IMR-90 (cell line): ENCODE measurements around the gene IGLL5. TPM values are rescaled to one million over a fixed set of nuclear protein-coding genes. Genes with fewer than 3 reads are reported as not detected.

ENCODE experiments used
- ATAC-seq: fragments of 200-7000 bp; cut with Tn5 transposase; 2 replicates; pipeline ENCODE4 v1.9.1; 2020; ENCODE audit warnings: low read depth, mild to moderate bottlenecking, moderate library complexity
- BruUV-seq: library from RNA; stranded (reverse); fragments of 400-500 nt; replicated peaks from 2 replicates; lab custom pipeline; 2021; lab: Mats Ljungman, UMichigan
- CTCF ChIA-PET: fragments of 300-600 bp; formaldehyde crosslinking; extraction: SDS; loops from one replicate; lab custom pipeline; 2021; ENCODE audit warnings: antibody characterized with exemption; lab: Yijun Ruan, JAX
- POLR2A ChIA-PET: fragments of 300-600 bp; sonication (Branson Sonifier 250); formaldehyde crosslinking; loops from one replicate; lab custom pipeline; 2022; ENCODE audit warnings: antibody characterized with exemption; ENCODE audit not compliant: unreplicated experiment; lab: Charles Lee
- DNase-seq: peaks from one replicate; pipeline ENCODE4 v3.0.0; 2013
- H2AFZ ChIP-seq: replicated peaks from 2 replicates; pipeline ENCODE3; 2013; ENCODE audit warnings: low read length, mild to moderate bottlenecking; ENCODE audit not compliant: poor library complexity
- H2AK5ac ChIP-seq: 2 replicates; pipeline ENCODE4 v1.6.1; 2013; ENCODE audit warnings: low read depth, low read length, inconsistent platforms
- H2AK9ac ChIP-seq: replicated peaks from 2 replicates; pipeline ENCODE3; 2013; ENCODE audit warnings: mild to moderate bottlenecking, low read depth, low read length, moderate library complexity; ENCODE audit not compliant: poor library complexity
- H2BK120ac ChIP-seq: 2 replicates; pipeline ENCODE4 v1.6.1; 2013; ENCODE audit warnings: low read depth, low read length, inconsistent platforms
- H2BK15ac ChIP-seq: 3 replicates; pipeline ENCODE4 v1.6.1; 2013; ENCODE audit warnings: low read depth, low read length, inconsistent platforms
- H2BK20ac ChIP-seq: 2 replicates; pipeline ENCODE4 v1.6.1; 2013; ENCODE audit warnings: low read depth, mild to moderate bottlenecking, inconsistent platforms, low read length, moderate library complexity
- H2BK5ac ChIP-seq: 2 replicates; pipeline ENCODE4 v1.6.1; 2013; ENCODE audit warnings: mild to moderate bottlenecking, low read depth, low read length, inconsistent platforms; ENCODE audit not compliant: poor library complexity, severe bottlenecking
- H3K14ac ChIP-seq: replicated peaks from 2 replicates; pipeline ENCODE4 v1.6.1; 2013; ENCODE audit warnings: low read depth, low read length, inconsistent platforms
- H3K18ac ChIP-seq: 2 replicates; pipeline ENCODE4 v1.6.1; 2013; ENCODE audit warnings: low read depth, low read length, control low read depth
- H3K23ac ChIP-seq: 2 replicates; pipeline ENCODE4 v1.6.1; 2013; ENCODE audit warnings: low read depth, low read length, inconsistent platforms
- H3K27ac ChIP-seq: 2 replicates; pipeline ENCODE4 v1.5.1; 2013; ENCODE audit warnings: mild to moderate bottlenecking, control low read depth, low read length; ENCODE audit not compliant: insufficient read depth
- H3K27me3 ChIP-seq: 2 replicates; pipeline ENCODE4 v1.6.1; 2013; ENCODE audit warnings: low read length; ENCODE audit not compliant: control insufficient read depth, insufficient read depth
- H3K36me3 ChIP-seq: 2 replicates; pipeline ENCODE4 v1.6.1; 2013; ENCODE audit warnings: low read length, mixed read lengths; ENCODE audit not compliant: control insufficient read depth, insufficient read depth
- H3K4ac ChIP-seq: 2 replicates; pipeline ENCODE4 v1.6.1; 2013; ENCODE audit warnings: low read depth, low read length, inconsistent platforms
- H3K4me1 ChIP-seq: 2 replicates; pipeline ENCODE4 v1.6.1; 2013; ENCODE audit warnings: low read length, mixed read lengths; ENCODE audit not compliant: control insufficient read depth, insufficient read depth
- H3K4me2 ChIP-seq: 2 replicates; pipeline ENCODE4 v1.6.1; 2013; ENCODE audit warnings: low read depth, mild to moderate bottlenecking, control low read depth, low read length, moderate library complexity
- H3K4me3 ChIP-seq: 2 replicates; pipeline ENCODE4 v1.5.1; 2013; ENCODE audit warnings: low read depth, mild to moderate bottlenecking, control low read depth, low read length, moderate library complexity; ENCODE audit not compliant: insufficient read depth
- H3K56ac ChIP-seq: 2 replicates; pipeline ENCODE4 v1.6.1; 2013; ENCODE audit warnings: low read length, inconsistent platforms; ENCODE audit not compliant: insufficient read depth; ENCODE audit errors: extremely low read depth
- H3K79me1 ChIP-seq, 2 experiments: 2 replicates each; pipeline ENCODE4 v1.6.1; 2013; ENCODE audit warnings: low read length in 2 of 2, inconsistent platforms in 1 of 2, low read depth in 1 of 2
- H3K9ac ChIP-seq: 2 replicates; pipeline ENCODE4 v1.6.1; 2013; ENCODE audit warnings: low read depth, low read length, control low read depth
- H3K9me1 ChIP-seq: 2 replicates; pipeline ENCODE4 v1.6.1; 2013; ENCODE audit warnings: low read length, inconsistent platforms; ENCODE audit not compliant: insufficient read depth
- H3K9me3 ChIP-seq: 2 replicates; pipeline ENCODE4 v1.6.1; 2013; ENCODE audit warnings: low read length; ENCODE audit not compliant: control insufficient read depth, insufficient read depth
- H4K20me1 ChIP-seq: 2 replicates; pipeline ENCODE4 v1.6.1; 2013; ENCODE audit warnings: low read length, inconsistent platforms; ENCODE audit not compliant: insufficient read depth
- H4K5ac ChIP-seq: 2 replicates; pipeline ENCODE4 v1.6.1; 2013; ENCODE audit warnings: mild to moderate bottlenecking, low read depth, low read length, control low read depth
- H4K8ac ChIP-seq, 2 experiments: 2 replicates each; pipeline ENCODE4 v1.6.1; 2013; ENCODE audit warnings: low read depth in 2 of 2, low read length in 2 of 2, control low read depth in 1 of 2, inconsistent platforms in 1 of 2
- H4K91ac ChIP-seq: 2 replicates; pipeline ENCODE4 v1.6.1; 2013; ENCODE audit warnings: low read depth, low read length, inconsistent platforms; ENCODE audit not compliant: insufficient read depth
- BHLHE40 ChIP-seq: fragments of 150-350 bp; IDR thresholded peaks from 2 replicates; pipeline ENCODE4 v1.6.1; 2016; ENCODE audit warnings: mild to moderate bottlenecking, low read depth, low read length
- CEBPB ChIP-seq: IDR thresholded peaks from 2 replicates; pipeline ENCODE4 v1.6.1; 2012; ENCODE audit warnings: low read depth, low read length, improper control_type of control experiment
- CHD1 ChIP-seq: IDR thresholded peaks from 2 replicates; pipeline ENCODE4 v1.6.1; 2012; ENCODE audit warnings: low read depth, low read length, improper control_type of control experiment
- CTCF ChIP-seq: conservative IDR thresholded peaks from 2 replicates; pipeline ENCODE4 v1.5.1; 2012; ENCODE audit warnings: mild to moderate bottlenecking, low read depth, low read length, improper control_type of control experiment
- FOS ChIP-seq: fragments of 150-350 bp; IDR thresholded peaks from 2 replicates; pipeline ENCODE4 v1.6.1; 2016; ENCODE audit warnings: low read depth, low read length
- MAFK ChIP-seq: IDR thresholded peaks from 2 replicates; pipeline ENCODE4 v1.6.1; 2012; ENCODE audit warnings: low read depth, low read length, improper control_type of control experiment
- MAZ ChIP-seq: IDR thresholded peaks from 2 replicates; pipeline ENCODE4 v1.6.1; 2012; ENCODE audit warnings: low read depth, mild to moderate bottlenecking, low read length, improper control_type of control experiment, moderate library complexity, borderline replicate concordance
- MXI1 ChIP-seq: IDR thresholded peaks from 2 replicates; pipeline ENCODE4 v1.6.1; 2012; ENCODE audit warnings: low read depth, mild to moderate bottlenecking, low read length, moderate library complexity, borderline replicate concordance
- NFE2L2 ChIP-seq: fragments of 150-350 bp; IDR thresholded peaks from 2 replicates; pipeline ENCODE4 v1.6.1; 2016; ENCODE audit warnings: low read depth, mild to moderate bottlenecking, low read length
- POLR2A ChIP-seq: IDR thresholded peaks from 2 replicates; pipeline ENCODE4 v1.6.1; 2012; ENCODE audit warnings: mild to moderate bottlenecking, low read depth, low read length
- RAD21 ChIP-seq: IDR thresholded peaks from 2 replicates; pipeline ENCODE4 v1.6.1; 2012; ENCODE audit warnings: low read length, improper control_type of control experiment
- RCOR1 ChIP-seq: IDR thresholded peaks from 2 replicates; pipeline ENCODE4 v1.6.1; 2012; ENCODE audit warnings: mild to moderate bottlenecking, low read length, improper control_type of control experiment; ENCODE audit not compliant: insufficient replicate concordance
- RFX5 ChIP-seq: IDR thresholded peaks from 2 replicates; pipeline ENCODE4 v1.8.0; 2012; ENCODE audit warnings: low read depth, mild to moderate bottlenecking, low read length, moderate library complexity
- SMC3 ChIP-seq: fragments of 150-350 bp; IDR thresholded peaks from 2 replicates; pipeline ENCODE4 v1.6.1; 2016; ENCODE audit warnings: low read depth, mild to moderate bottlenecking, antibody characterized with exemption, low read length, moderate library complexity
- whole genome bisulfite sequencing, 2 experiments: methylation state at CpG; one replicate each; pipeline versions ENCODE4 v1.1.5 to v1.1.7; 2013; ENCODE audit warnings: missing lambda C conversion rate in 2 of 2; ENCODE audit not compliant: insufficient read length in 1 of 2; ENCODE audit errors: extremely low coverage in 2 of 2; 5-methylcytosine and 5-hydroxymethylcytosine counted together
- dilution Hi-C: fragments of 300-500 bp; cut with HindIII; formaldehyde crosslinking; loops from one replicate; pipeline ENCODE4 v1.14.3; 2018; ENCODE audit warnings: low sequenced_read_pairs; ENCODE audit not compliant: unreplicated experiment
- in situ Hi-C: fragments of 300-500 bp; cut with MboI; formaldehyde crosslinking; loops from 3 replicates; pipeline ENCODE4 v1.14.3; 2019; ENCODE audit warnings: low sequenced_read_pairs, inconsistent platforms, mixed read lengths
- intact Hi-C: fragments of 100-400 bp; cut with micrococcal nuclease; formaldehyde crosslinking; loops from 2 replicates; pipeline ENCODE4 v1.10.0; 2022
- polyA plus RNA-seq, 3 experiments: library from polyadenylated mRNA; depleted of rRNA; stranded (reverse); fragments of >200 nt; gene quantifications; 2 replicates each; pipeline ENCODE4 v1.2.3, GENCODE V29; 2012; ENCODE audit warnings: low replicate concordance in 1 of 3
- total RNA-seq: library from RNA; depleted of rRNA; stranded (reverse); fragments of >200 nt; gene quantifications from 2 replicates; pipeline ENCODE4 v1.2.3, GENCODE V29; 2012
- TF ChIP-seq, protein P1 (sequence below): fragments of 150-350 bp; IDR thresholded peaks from 2 replicates; pipeline ENCODE4 v1.6.1; 2016; ENCODE audit warnings: low read depth, mild to moderate bottlenecking, low read length, moderate library complexity, borderline replicate concordance
- TF ChIP-seq, protein P2 (sequence below): fragments of 150-350 bp; IDR thresholded peaks from 2 replicates; pipeline ENCODE4 v1.6.1; 2017; ENCODE audit warnings: mild to moderate bottlenecking, antibody characterized with exemption, low read length, low read depth

Gene IGLL5
- total and polyA plus RNA-seq, 2 of the 4 experiments (the other 2 are of a cell fraction), result not detected

- no peaks in the 10 kb centered on the region for H3K9me1 ChIP-seq
- ATAC-seq (no peak), DNase-seq (no peak)
- no peak overlapping the region for H3K14ac ChIP-seq
- H2BK15ac ChIP-seq, result no peak overlapping the region
- H4K20me1 ChIP-seq, result no peaks in the 10 kb centered on the region
- no peak overlapping the region for H3K4me3 ChIP-seq
- H3K9ac ChIP-seq, result no peak overlapping the region
- H2BK5ac ChIP-seq, result no peak overlapping the region
- CTCF ChIA-PET, result no interaction called here
- no peak overlapping the region for H2BK20ac ChIP-seq
- H3K4me2 ChIP-seq, result no peak overlapping the region
- TF ChIP-seq BHLHE40, result no peak
- TF ChIP-seq CEBPB, result no peak
- TF ChIP-seq SMC3, result no peak
- TF ChIP-seq NFE2L2, result no peak
- no peak for TF ChIP-seq RCOR1
- TF ChIP-seq, protein P1, sequence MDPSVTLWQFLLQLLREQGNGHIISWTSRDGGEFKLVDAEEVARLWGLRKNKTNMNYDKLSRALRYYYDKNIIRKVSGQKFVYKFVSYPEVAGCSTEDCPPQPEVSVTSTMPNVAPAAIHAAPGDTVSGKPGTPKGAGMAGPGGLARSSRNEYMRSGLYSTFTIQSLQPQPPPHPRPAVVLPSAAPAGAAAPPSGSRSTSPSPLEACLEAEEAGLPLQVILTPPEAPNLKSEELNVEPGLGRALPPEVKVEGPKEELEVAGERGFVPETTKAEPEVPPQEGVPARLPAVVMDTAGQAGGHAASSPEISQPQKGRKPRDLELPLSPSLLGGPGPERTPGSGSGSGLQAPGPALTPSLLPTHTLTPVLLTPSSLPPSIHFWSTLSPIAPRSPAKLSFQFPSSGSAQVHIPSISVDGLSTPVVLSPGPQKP, result no peak
- TF ChIP-seq, protein P2, sequence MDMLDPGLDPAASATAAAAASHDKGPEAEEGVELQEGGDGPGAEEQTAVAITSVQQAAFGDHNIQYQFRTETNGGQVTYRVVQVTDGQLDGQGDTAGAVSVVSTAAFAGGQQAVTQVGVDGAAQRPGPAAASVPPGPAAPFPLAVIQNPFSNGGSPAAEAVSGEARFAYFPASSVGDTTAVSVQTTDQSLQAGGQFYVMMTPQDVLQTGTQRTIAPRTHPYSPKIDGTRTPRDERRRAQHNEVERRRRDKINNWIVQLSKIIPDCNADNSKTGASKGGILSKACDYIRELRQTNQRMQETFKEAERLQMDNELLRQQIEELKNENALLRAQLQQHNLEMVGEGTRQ, result no peak
- TF ChIP-seq MAZ, result no peak
- no peak for TF ChIP-seq MAFK
- TF ChIP-seq POLR2A, result no peak
- no peak for TF ChIP-seq RFX5
- no peak for TF ChIP-seq MXI1
- no peak for TF ChIP-seq RAD21
- no peak for TF ChIP-seq CTCF
- no peak for TF ChIP-seq CHD1
- TF ChIP-seq FOS, result no peak
- no peak overlapping the region for H2BK120ac ChIP-seq
- H3K79me1 ChIP-seq, result no peaks in the 10 kb centered on the region
- H3K4ac ChIP-seq, result no peak overlapping the region
- no peak overlapping the region for H4K8ac ChIP-seq
- no peak overlapping the region for H4K5ac ChIP-seq
- WGBS, 2 experiments, result 83% methylated on average over 1 of the region's 13 CpGs; no CpG with 5 or more reads in 1 of the 2 experiments
- intact Hi-C loops, result no loop called here
- dilution Hi-C loops, result no loop called here
- in situ Hi-C loops, result no loop called here
- no peak overlapping the region for H4K91ac ChIP-seq
- no peak overlapping the region for H3K56ac ChIP-seq
- H3K36me3 ChIP-seq, result no peaks in the 10 kb centered on the region
- no peak overlapping the region for H3K18ac ChIP-seq
- POLR2A ChIA-PET, result no interaction called here
- H2AK9ac ChIP-seq, result no peak overlapping the region
- H3K27me3 ChIP-seq, result peaks cover 12% of the 10 kb centered on the region
- BruUV-seq, result no TSS peak
- H3K27ac ChIP-seq, result no peak overlapping the region
- no peak overlapping the region for H3K23ac ChIP-seq
- H2AFZ ChIP-seq, result no peak overlapping the region
- no peak overlapping the region for H2AK5ac ChIP-seq
- no peaks in the 10 kb centered on the region for H3K9me3 ChIP-seq
- no peaks in the 10 kb centered on the region for H3K4me1 ChIP-seq
These were observed 33.4 kb downstream of the IGLL5 start for GRCh38 chr22:22920910-22921550.
